Mucosa of rectum (tissue), 2 donors: Measurements from ENCODE around the gene ARSG.

Experiments
- H3K27ac ChIP-seq, 2 donors: one replicate each; pipeline ENCODE4 v1.7.0; 2013; ENCODE audit warnings: inconsistent platforms in 2 of 2, low read depth in 2 of 2, low read length in 2 of 2
- H3K27me3 ChIP-seq, 2 donors: one replicate each; pipeline ENCODE4 v1.7.0; 2013; ENCODE audit warnings: low read length in 2 of 2; ENCODE audit not compliant: control insufficient read depth in 2 of 2, insufficient read depth in 2 of 2
- H3K36me3 ChIP-seq, 2 donors: one replicate each; pipeline ENCODE4 v1.7.0; 2013; ENCODE audit warnings: low read length in 2 of 2; ENCODE audit not compliant: control insufficient read depth in 2 of 2, insufficient read depth in 2 of 2
- H3K4me1 ChIP-seq, 2 donors: one replicate each; pipeline ENCODE4 v1.7.0; 2013; ENCODE audit warnings: low read length in 2 of 2, mild to moderate bottlenecking in 1 of 2; ENCODE audit not compliant: control insufficient read depth in 2 of 2, insufficient read depth in 2 of 2
- H3K4me3 ChIP-seq, 2 donors: one replicate each; pipeline ENCODE4 v1.7.0; 2013; ENCODE audit warnings: low read length in 2 of 2
- H3K9ac ChIP-seq, 2 donors: one replicate each; pipeline ENCODE4 v1.7.0; 2013; ENCODE audit warnings: low read length in 2 of 2, low read depth in 1 of 2, mild to moderate bottlenecking in 1 of 2
- H3K9me3 ChIP-seq, 2 donors: one replicate each; pipeline ENCODE4 v1.7.0; 2013; ENCODE audit warnings: low read length in 2 of 2; ENCODE audit not compliant: control insufficient read depth in 2 of 2
- donor health status: healthy.
- donor health status: Normal muscosa, but diverticular disease.

Gene ARSG

DNA sequence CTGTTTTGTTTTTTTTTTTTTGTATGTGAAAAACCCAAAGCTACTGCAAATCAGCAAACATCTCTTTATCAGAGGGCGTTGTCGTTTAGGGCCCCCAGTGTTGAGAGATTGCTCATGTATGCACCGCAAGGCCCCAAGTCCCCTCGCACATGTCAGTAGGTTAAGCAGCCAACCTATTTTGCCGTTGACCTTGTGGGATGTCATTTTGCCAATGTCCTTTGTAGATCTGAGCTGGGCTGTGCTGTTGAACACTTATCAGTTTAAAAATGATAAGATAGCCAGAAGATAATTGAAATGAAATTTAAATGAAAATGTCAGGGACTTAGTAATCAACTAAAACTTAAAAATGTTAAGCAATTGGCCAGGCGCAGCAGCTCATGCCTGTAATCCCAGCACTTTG is 26.2 kb downstream of the ARSG start:
- H3K9me3 ChIP-seq = no peaks in the 10 kb centered on the region
- H3K27ac ChIP-seq = no peak overlapping the region
- no peaks in the 10 kb centered on the region for H3K27me3 ChIP-seq
- H3K4me1 ChIP-seq = peaks cover 0 to 3% of the 10 kb centered on the region in 2 donors
- H3K9ac ChIP-seq = no peak overlapping the region
- no peaks in the 10 kb centered on the region for H3K36me3 ChIP-seq
- H3K4me3 ChIP-seq = no peak overlapping the region

DNA sequence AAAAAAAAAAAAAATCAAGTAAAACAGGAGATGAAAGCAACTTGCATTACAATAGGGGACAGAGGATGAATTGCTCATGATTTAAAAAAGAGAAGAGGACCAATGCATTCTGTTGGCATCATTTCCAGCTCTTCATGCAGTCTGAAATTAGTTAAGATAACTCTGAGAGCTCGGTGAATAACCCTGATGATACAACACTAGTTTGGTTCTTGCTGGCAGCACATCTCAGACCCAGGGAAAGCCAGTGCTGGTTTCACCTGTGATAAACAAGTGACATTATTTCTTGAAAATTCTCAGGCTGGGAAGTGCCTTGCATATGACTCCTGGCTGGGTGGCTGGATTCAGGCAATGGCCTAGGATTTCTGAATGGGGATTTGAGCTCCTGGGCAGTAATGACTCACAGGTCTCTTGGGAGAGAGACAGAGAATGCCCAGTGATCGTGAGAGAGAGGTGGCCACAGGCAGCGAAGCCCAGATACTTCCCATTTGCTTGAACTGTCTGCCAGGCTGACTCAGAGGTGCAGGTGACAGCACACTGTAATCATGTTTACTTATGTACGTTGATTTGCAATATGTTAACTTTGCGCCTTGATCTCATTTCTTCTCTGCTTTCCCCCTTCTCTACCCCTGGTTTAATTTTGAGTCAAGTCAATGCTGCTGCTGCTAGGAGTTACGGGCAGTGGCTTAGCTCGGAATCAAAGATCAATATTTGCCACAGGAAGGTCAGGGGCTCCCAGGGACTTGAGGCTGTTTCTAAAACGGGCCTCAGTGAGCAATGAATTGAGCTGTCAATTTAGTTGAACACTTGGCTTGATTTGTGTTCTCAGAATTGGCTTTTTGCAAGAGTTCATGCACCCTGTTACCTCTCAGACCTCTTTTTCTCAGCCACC is 27.1 kb downstream of the ARSG start:
- Histone ChIP-seq H3K4me1 (peaks cover 0 to 3% of the 10 kb centered on the region in 2 donors), H3K36me3 (no peaks in the 10 kb centered on the region), H3K27ac (no peak overlapping the region), H3K9ac (no peak overlapping the region), H3K27me3 (no peaks in the 10 kb centered on the region), H3K9me3 (no peaks in the 10 kb centered on the region), H3K4me3 (no peak overlapping the region)

DNA sequence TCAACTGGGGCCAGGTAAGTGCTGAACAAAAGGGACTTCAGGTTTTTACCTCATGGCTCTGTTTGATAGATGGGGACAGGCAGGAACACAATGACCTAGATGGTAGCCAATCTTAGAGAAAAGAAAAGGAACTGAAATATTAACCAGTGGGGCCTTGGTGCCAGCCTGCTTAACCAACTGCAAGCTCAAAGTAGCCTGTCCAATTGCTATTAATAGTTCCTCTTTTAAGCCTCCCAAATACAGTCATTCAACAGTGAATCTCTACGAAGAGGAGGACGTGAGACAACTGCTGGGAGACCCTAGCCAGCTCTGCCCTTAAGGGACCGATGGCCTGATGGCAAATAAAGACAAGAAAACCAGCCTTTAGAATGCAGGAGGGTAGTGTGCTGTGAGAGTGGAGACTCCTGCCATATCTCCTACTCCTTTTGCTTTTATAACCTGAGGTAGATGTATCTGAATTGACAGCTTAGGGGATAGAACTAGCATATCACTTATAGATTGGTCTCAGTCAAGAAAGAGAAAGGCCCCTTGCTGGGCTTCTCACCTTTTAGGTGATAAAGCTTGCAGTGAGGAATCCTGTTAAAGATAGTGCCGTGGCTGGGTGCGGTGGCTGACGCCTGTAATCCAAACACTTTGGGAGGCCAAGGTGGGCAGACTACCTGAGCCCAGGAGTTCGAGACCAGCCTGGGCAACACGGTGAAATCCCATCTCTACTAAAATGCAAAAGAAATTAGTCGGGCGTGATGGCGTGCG is 28.3 kb downstream of the ARSG start:
- Histone ChIP-seq H3K36me3 (no peaks in the 10 kb centered on the region), H3K9ac (no peak overlapping the region), H3K27me3 (no peaks in the 10 kb centered on the region), H3K27ac (no peak overlapping the region), H3K4me1 (peaks cover 0 to 3% of the 10 kb centered on the region in 2 donors), H3K4me3 (no peak overlapping the region), H3K9me3 (no peaks in the 10 kb centered on the region)

DNA sequence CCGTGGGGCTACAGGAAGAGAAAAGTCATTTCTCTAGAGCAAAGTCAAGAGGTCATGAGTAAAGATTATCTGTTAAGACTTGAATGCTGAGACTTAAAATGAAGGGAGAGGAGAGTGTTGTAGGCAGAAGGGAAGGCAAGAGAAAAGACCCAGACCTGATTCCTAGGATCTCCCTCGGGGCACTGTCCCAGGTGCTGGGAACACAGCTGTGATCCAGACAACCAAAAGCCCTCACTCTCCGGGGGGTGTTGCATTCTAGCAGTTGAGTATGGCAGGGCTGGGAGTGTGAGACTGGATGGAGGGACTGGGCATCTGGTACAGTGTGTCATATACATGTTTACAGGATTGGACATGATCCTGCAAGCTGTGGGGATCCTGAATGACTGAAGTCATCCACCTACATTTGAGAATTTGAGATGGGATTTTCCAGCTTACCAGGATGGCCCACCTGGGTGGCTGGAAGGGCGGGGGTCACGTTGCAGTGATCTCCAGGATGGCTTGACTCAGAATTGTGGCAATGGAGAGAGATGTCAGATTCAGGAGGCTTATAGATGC is 29.1 kb downstream of the ARSG start:
- H3K27ac ChIP-seq = no peak overlapping the region
- no peaks in the 10 kb centered on the region for H3K9me3 ChIP-seq
- no peaks in the 10 kb centered on the region for H3K36me3 ChIP-seq
- H3K4me3 ChIP-seq = no peak overlapping the region
- H3K9ac ChIP-seq = no peak overlapping the region
- H3K4me1 ChIP-seq = no peaks in the 10 kb centered on the region
- no peaks in the 10 kb centered on the region for H3K27me3 ChIP-seq

DNA sequence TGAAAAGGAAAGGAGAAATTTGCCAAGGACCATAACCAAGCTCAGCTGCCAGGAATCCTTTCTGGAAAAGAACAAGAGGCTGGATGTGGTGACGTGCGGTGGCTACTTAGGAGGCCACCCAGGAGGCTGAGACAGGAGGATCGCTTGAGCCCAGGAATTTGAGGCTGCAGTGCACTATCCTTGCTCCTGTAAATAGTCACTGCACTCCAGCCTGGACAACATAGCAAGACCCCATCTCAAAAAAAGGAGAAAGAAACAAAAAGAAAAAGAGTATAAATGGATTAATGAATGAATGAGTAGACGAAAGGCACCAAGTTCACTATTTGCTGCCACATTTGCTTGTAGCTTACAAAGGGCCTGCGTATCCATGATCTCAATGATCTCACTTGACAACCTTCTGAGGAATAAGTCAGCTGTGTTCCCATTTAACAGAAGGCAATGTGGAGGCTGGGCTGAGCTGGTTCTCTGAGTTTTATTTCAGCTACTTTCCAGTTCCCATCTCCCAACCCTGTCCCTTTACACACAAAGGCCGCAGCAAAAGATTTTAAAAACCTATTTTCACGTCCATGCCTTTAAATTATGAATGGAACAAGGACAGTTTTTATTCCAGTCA is 29.8 kb downstream of the ARSG start:
- Histone ChIP-seq H3K4me3 (no peak overlapping the region), H3K4me1 (no peaks in the 10 kb centered on the region), H3K9me3 (no peaks in the 10 kb centered on the region), H3K27ac (no peak overlapping the region), H3K9ac (no peak overlapping the region), H3K36me3 (no peaks in the 10 kb centered on the region), H3K27me3 (no peaks in the 10 kb centered on the region)

DNA sequence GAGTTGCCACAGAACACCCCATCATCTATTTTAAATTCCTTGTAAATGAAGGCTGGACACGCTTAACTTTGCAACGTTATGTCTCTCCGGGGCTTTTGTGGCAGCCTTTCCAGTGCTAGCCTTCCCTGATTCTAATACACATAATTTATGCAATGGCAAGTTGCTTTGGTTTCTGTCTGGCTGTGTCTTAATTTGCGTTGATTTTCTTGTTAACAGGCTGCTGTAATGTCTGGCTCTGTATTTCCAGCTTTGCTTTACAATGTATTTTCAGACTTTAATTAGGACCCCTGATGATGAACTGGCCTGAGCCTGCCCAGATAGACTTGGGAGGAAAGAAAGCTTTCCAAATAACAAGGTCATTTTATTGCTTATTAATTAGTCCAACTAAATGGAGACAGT is 30.3 kb downstream of the ARSG start:
- Histone ChIP-seq H3K27ac (no peak overlapping the region), H3K27me3 (no peaks in the 10 kb centered on the region), H3K4me3 (no peak overlapping the region), H3K4me1 (no peaks in the 10 kb centered on the region), H3K9ac (no peak overlapping the region), H3K36me3 (no peaks in the 10 kb centered on the region), H3K9me3 (no peaks in the 10 kb centered on the region)

DNA sequence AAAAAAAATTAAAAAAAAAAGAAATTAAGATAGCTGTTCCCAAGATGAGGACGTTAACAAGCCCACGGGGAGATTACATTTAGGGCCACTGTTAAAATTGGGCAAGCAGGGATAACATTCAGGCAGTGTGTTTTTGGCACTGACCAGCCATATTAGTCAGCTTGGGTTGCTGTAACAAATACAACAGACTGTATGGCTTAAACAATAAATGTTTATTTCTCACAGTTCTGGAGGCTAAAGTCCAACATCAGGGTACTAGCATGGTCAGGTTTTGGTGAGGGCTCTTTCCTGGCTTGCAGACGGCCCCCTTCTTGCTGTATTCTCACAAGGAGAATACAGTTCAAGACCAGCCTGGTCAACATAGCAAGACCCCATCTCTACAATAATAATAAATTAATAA is 31.3 kb downstream of the ARSG start:
- H3K4me1 ChIP-seq = no peaks in the 10 kb centered on the region
- no peaks in the 10 kb centered on the region for H3K36me3 ChIP-seq
- no peaks in the 10 kb centered on the region for H3K9me3 ChIP-seq
- H3K9ac ChIP-seq = no peak overlapping the region
- H3K27me3 ChIP-seq = no peaks in the 10 kb centered on the region
- no peak overlapping the region for H3K4me3 ChIP-seq
- H3K27ac ChIP-seq = no peak overlapping the region

DNA sequence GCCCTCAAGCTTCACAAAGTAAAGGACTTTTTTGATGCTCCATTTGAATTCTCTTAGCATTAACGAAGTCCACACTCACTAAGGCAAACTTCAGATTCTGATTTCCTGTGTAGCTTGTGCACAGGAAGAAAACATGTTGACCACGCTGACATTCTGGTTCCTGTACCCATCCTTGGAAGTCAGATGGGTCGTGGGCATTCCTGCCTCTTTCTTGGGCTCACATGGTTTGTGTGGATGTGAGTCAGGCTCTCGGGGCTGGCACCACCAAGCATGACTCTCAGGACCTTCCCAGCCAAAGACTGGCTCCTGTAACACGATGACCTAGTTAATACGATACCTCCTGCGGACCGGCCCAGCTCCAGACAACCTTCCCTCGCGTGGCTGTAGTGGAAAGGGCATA is 32.8 kb downstream of the ARSG start:
- H3K27me3 ChIP-seq = no peaks in the 10 kb centered on the region
- H3K27ac ChIP-seq = no peak overlapping the region
- no peaks in the 10 kb centered on the region for H3K36me3 ChIP-seq
- no peak overlapping the region for H3K9ac ChIP-seq
- no peaks in the 10 kb centered on the region for H3K4me1 ChIP-seq
- no peaks in the 10 kb centered on the region for H3K9me3 ChIP-seq
- no peak overlapping the region for H3K4me3 ChIP-seq

DNA sequence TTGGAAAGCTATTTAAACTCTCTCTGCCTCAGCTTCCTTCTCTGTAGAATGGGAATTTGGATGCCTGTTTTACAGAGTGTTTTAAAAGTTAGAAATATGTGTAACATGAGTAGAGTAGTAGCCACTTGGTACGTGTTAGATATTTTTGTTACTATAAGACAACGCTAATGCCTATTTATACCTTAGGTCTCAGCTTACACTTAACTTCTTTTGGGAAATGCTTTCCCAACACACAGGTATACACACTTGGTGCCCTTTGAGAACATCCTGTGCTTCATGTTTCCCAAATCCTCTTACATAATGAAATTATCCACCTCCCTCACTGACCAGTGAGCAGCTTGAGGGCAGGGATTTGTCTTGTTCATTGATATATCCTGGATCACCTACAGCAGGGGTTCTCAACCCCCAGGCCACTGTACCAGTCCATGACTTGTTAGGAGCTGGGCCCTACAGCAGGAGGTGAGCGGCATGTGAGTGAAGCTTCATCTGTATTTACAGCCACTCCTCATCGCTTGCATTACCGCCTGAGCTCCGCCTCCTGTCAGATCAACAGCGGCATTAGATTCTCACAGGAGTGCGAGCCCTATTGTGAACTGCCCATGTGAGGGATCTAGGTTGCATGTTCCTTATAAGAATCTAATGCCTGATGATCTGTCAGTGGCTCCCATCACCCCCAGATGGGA is 33.5 kb downstream of the ARSG start:
- Histone ChIP-seq H3K36me3 (no peaks in the 10 kb centered on the region), H3K4me3 (no peak overlapping the region), H3K9ac (no peak overlapping the region), H3K27me3 (no peaks in the 10 kb centered on the region), H3K9me3 (no peaks in the 10 kb centered on the region), H3K4me1 (no peaks in the 10 kb centered on the region), H3K27ac (no peak overlapping the region)
